NK-92 treated with Interleukin-12 subunit alpha and Interleukin-12 subunit beta, amount 100 ng/mL, for 24 hours (cell line): ENCODE measurements around the gene IL13RA2.

ENCODE experiments used
- DNase-seq: peaks from one replicate; lab custom pipeline; 2025; lab: John Stamatoyannopoulos, UW

Gene IL13RA2, protein sequence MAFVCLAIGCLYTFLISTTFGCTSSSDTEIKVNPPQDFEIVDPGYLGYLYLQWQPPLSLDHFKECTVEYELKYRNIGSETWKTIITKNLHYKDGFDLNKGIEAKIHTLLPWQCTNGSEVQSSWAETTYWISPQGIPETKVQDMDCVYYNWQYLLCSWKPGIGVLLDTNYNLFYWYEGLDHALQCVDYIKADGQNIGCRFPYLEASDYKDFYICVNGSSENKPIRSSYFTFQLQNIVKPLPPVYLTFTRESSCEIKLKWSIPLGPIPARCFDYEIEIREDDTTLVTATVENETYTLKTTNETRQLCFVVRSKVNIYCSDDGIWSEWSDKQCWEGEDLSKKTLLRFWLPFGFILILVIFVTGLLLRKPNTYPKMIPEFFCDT

DNA sequence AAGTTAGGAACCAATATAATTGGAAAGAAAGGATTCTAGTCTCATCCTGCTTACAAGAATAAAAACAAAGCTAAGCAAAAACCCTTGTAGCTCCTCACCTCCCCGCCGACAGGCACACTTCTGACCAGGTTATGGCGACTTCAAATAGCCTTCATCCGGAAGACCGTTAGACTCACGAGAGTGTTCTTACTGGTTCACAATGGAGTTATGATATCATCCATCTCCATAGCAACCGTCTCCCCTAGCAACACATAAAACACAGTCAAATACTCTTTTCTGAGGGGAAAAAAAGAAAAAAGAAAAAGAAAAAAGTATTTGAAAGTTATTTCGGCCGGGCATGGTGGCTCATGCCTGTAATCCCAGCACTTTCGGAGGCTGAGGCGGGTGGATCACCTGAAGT lies at the start of gene IL13RA2:
Gene IL13RA2, minus strand, starts transcription at position 162 of the 400 bp plus-strand sequence. CDS start 347 bp downstream, outside the sequence.
- no peak for DNase-seq

DNA sequence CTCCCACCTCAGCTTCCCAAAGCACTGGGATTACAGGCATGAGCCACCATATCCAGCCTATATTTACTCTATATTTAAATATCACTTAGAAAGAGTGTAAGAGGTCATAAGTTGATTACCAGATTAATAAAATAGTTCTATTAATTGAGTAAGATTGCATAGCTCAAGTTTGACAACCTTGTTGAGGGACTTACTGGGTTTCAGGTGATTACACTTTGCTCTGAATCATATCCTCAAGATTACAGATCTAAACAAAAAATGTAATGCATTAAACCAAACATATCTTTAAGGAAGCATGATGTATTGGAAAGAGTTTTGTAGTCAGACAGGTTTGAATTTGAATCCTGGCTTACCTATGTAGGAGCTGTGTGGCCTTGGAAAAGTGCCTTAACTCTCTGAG lies 47.9 kb upstream of the IL13RA2 start:
- DNase-seq, result no peak

DNA sequence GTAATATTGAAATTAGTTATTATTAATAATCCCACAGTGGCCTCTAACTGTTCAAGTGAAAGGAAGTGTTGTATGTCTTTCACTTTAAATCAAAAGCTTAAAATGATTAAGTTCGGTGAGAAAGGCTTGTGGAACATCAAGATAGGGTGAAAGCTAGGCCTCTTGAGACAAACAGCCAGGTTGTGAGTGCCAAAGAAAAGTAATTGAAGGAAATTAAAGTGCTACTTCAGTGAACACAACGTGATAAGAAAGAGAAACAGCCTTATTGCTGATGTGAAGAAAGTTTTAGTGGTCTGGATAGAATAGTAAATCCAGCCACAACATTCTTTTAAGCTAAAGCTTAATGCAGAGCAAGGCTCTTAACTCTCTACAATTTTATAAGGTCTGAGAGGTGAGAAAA lies 42.6 kb upstream of the IL13RA2 start:
- DNase-seq, result no peak

DNA sequence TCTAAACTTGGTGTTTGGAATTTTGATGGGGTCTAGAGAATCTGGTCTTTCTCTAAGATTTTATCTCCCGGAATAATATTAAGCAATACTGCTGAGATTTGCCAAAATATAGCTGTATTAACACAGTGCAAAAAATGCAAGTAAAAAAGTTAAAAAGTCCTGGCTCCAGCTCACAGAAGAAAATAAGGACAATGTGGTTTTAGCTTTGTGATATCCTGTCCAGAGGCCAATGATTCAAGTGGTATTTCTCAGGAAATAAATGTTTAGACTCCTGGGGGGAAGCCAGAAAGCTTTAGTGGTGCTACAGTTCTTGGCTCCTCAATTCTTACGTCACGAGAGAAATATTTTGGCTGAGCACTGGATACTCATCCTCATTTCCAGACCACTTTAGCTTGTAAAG lies 40.9 kb upstream of the IL13RA2 start:
- no peak for DNase-seq

DNA sequence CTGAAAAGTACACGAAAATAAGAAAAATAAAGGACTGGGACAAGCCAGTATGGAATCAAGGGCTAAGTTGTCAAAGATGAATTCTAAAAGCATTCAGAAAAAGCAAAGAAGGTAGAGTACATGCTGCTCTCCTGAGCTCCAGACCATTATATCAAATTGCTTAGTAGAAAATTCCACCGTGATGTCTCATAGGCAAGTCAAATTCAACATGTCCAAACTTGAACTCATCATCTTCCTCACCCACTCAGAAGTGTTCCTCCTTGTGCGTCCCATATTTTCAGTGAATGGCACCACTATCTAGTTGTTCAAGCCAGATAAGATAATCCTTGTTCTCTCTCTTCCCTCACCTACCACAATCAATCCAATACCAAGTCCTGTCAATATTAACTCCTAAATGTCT lies 37.5 kb upstream of the IL13RA2 start:
- DNase-seq, result no peak

DNA sequence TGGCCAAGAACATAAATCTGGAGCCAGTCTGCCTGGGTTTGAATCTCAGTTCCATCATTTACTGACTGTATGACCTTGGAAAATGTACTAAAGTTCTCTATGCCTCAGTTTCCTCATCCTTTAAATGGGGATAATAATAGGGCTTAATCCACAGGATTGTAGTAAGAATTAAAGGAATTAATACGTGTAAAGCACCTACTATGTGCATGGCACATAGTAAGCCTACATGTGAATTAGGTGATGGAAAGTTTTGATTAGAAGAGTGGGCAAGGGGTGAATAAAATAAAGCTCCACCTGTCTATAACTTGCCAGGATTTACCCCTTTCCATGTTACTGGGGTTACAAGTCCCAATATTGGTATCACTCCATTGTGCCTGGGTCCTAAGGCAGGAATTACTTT lies 35.8 kb upstream of the IL13RA2 start:
- no peak for DNase-seq

DNA sequence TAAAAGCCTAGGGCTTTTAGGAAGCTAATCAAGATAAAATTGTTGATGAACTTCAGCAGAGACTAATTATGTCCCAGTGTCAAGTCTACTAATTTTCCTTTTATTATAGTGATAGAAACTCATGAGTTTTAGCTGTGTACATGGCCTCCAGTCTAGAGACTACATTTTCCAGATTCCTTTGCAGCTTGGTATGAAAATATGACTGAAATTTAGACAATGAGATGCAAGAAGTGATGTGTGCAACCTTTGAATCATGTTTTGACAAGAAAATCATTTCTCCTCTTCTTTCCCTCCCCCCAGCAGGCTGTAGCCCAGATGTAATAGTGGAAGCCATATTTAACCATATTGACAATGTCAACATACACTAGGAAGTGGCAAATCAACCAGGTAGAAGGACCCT lies 30.3 kb upstream of the IL13RA2 start:
- no peak for DNase-seq

DNA sequence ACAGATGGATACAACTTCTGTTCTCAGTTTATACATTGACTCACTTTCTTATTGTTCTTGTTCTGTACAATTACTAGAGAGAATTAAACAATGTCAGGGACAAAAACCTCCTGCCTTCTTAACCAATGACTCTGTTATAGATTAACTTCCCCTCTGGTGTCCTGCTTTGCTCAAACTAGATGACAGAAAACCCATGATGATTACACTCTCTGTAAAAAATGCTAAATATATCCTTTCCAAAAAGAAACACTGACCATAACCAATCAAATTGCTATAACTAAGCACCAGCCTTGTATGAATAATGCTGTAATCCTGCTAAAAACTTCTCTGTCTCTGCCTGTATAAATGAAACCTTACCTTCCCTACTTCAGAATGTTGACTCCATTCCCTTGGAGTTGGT lies 29.8 kb upstream of the IL13RA2 start:
- DNase-seq, result no peak

DNA sequence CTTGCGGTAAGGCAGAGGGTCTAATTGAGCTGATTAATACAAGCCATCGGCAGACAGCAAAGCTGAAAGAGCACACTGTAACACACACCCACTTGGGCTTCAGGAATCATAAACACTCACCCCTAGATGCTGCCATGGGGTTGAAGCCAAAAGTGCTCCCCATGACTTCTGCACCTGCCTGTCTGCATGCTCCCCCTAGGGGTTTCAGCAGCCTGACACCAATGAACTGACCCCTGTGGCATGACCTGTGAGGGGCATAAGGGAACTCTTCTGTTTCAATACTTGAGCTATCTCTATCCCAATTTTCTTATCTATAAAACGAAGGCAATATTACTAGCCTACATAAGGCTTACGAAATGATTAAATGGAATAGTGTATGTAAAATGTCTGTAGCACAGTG lies 23.0 kb upstream of the IL13RA2 start:
- DNase-seq, result no peak

DNA sequence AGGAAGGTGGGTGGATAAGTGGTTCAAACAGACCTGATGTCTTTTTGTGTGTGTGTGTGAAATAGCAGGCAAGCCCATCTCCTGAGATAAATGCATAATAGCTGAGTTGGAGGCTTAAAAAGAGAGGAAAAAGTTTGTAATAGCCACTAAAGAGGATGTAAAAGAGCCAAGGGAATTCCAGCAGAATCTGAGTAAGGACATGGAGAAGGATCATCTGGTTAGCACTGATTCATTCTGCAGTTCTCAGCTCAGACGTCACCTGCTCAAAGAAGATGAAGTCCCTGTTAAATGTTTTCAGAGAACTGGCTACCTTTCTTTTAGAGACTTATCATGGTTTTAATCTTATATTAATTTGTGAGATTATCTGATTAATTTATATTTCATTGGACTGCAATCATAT lies 21.0 kb upstream of the IL13RA2 start:
- no peak for DNase-seq

DNA sequence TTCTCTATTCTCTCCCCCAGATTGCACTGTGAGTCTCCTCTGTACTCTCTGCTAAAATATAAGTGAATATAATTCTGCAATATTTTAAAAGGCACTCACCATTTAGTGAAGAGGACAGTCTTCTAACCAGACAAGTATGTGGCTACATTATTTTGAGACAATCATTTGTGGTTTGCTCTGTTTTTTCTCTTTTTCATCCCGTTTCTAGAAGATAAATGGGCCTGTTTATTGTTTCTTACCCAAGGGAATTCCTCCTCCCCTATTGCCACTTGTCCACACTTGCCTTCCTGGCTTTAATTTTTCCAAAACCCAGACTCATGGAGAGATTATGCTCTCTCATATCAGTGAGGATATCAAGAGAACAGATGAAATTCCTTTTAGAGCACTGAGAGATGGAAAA lies 18.6 kb upstream of the IL13RA2 start:
- DNase-seq, result no peak

DNA sequence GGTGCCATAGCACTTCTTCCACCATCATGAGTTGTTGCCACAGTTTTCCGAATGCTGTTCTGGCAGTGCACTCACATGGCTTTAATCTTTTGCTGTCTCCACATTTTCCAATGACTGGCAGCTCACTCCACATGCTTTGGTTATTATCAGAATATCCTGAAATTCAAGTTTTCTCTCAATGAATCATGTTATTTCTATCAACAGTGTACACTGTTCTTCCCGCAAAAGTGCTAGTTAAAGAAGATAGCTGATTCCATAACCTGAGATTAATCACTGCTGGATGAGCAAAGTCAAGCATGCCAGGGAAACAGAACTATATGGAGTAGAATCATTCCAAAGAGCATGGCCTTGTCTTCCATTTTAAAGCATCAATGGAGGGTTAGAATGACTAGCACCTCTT lies 14.6 kb upstream of the IL13RA2 start:
- DNase-seq, result no peak

DNA sequence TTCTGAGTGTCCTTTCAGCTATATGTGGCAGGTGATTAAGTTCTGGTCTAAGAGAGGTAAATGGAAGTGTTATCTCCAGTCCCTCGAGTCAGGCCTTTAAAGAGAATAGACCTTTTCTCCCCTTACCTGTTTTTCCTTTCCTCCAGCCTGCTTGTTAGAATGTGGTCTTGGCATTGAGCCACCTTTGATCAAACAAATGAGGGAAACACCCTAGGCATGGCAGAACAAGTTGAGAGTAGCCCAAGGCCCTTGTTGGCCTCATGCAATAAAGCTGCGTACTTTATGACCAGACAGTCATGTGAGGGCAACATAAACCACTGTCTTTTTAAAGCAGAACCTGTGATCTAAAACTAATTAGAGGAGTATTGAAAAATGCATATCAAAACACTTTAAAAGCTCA lies 13.2 kb upstream of the IL13RA2 start:
- DNase-seq, result no peak

DNA sequence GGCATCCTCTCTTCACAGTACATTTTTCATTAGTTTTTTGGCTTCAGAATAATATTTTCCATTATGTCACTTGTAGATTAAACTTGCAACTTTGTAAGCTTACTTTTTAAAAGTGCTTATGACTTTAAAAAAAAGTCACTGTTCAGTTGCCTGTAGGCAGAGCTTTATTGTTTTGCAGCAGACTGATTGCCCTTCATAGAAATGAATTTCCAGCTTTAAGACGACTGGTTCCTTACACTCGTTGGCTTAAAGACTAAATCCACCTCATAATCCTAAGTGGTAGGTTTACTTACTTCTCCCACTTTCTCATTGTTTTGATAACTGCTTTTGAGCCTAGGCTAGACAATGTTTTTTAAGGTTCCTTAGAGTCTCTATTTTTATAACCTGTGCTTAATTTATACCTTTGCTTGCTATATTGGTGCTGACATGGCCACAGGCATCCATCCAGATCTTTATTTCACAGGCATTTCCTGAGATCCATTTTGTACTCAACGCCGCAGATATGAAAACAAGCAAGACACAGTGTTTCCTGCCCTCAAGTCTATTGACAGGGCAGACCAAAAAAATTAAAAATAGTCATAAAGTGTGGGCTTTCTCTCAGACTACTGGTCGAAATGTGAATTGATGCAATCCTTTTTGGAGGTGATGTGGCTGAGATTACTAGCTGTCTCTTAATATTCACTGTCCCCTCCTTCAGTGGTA lies 12.6 kb upstream of the IL13RA2 start:
- no peak for DNase-seq

DNA sequence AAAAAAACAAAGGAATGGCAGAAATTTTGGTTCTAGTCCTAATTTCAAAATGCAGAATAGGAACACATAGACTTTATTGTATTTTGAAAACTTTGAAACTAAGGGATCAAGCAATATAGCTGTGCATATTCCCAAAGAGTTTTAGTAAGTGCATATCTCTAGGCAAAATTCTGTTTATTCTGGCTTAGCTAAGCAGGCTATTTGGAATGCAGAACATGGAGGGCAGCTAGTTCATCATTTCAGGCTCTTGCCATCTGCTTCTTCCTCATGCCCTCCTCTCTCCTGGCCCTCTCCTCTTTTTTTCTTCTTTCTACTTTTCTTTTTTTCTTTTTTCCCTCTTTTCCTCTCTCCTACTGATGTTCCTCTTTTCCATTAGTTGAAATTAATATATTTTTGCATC lies 12.0 kb upstream of the IL13RA2 start:
- DNase-seq, result no peak

DNA sequence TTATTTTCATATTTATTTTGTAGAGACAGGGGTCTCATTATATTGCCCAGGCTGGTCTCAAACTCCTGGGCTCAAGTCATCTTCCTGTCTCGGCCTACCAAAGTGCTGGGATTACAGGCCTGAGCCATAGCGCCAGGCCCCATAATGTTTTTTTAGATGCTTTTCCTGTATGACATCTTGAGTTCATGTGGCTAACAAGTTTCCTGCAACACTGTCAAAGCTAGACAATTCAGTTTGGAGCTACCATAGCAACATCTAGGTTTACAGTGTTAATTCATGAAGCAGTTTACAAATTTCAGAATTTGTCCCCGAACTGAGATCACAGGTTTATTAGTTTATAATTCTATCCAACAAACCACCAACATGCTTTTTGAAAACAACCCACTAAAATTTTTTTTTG lies 6.4 kb upstream of the IL13RA2 start:
- no peak for DNase-seq

DNA sequence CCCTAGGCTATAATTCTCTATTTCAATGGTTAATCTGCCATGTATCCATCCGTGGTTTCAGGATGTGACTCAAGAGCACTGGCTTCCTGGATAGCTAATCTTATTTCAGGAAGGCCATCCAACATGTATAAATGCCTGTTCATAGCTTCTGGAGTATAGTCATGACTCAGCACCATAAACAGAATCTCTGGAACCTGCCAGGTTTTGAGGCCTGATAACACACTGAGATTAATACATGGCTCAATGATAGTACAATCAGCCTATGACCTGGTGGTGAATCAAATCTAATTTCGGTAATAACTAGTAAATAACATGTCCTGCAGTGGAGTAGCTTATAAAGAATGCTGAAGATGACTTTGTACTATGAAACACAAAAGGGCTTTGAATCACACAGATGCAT lies 5.7 kb upstream of the IL13RA2 start:
- no peak for DNase-seq

DNA sequence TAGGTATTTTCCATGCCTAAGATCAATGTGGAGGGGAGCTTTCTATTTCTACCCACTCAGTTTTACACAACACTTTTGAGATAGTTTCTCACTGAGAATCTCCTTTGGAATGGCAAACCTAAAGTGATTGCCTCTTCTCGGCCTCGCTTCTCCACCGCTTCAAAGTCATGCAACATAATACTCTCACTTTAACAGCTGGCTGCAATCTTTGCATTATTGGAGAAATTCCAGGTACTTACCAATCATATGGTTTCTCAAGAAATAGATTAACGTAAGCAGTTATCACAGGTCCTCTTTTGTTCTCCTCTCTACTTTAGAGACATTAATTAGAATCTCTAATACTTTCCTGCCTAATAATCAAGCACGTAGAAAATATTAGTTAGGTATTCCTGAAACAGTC lies 3.7 kb upstream of the IL13RA2 start:
- DNase-seq, result no peak

DNA sequence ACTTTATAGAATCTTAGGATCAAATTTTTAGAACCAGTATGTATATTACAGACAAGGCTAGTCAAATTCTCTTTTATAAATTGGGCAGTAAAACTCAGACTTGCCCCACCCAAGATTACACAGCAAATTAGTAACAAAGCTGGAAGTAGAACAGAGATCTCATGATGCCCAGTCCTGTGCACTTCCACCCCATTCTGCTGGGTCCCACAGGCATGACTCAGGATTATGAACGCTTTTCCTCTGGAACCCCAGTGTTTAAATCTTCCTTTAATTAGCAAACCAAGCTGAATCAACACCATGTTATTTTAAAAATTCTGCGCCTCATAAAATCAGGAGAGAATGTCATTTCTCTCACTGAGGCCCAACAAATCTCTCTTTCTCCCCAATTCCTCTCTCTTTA lies 1.5 kb upstream of the IL13RA2 start:
- no peak for DNase-seq

DNA sequence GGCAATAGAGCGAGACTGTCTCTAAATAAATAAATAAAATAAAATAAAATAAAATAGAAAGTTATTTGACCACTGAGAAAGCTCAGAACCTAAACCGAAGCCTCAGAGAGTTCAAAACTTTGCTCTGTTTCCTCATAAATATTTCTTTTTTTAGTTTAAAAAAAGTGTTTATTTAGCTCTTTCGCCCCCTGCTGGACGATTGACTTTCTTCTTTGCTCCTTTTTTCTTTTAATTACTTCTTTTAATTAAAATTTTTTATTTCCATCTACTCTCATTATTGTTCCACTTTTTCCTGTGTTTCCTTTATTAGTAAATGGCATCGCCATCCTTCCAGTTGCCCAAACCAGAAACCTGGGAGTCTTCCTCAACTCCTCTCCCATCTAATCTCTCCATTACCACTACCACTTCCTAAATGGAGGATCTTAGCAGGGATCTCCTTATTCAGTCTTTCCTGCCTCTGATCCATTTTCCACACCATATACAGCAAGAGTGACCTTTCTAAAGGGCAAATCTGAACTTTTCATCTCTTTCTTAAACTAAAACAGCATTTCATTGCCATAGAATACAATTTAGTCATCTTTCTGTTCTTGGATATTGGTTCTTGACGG lies 728 bp upstream of the IL13RA2 start:
- DNase-seq, result no peak

DNA sequence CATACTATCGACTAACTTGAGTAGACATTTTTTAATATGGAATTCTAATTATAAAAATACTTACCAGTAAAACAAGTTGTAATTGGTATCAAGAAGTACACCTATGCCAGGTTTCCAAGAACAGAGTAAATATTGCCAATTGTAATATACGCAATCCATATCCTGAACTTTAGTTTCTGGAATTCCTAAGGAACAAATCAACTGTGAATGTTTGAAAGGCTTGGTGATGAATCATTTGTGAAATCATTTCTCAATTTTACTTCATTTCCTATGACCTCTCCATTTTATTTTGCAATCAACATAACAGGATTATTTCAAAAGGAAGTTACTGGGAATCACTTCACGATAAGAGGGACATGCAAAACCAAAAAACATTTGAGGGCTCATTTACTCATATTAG lies 3.7 kb downstream of the IL13RA2 start:
- DNase-seq, result no peak

DNA sequence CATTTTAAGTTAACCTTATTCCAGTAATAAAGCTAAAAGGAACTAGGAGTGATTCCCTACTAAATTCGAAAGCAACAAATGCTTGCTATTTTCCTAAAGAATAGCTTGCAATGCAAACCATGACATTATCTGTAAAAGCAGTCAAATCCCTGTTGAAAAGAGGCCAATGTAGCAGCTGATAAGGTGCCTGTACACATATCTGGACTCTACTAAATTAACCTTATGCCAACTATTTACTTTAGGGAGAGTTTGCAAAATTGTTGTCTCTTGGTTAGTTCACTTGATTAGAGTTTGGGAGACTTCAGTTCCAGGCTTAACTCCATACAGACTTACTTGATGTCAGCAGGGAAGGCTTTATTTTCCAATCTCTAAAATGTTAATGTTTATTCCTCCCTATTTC lies 6.0 kb downstream of the IL13RA2 start:
- DNase-seq, result no peak

DNA sequence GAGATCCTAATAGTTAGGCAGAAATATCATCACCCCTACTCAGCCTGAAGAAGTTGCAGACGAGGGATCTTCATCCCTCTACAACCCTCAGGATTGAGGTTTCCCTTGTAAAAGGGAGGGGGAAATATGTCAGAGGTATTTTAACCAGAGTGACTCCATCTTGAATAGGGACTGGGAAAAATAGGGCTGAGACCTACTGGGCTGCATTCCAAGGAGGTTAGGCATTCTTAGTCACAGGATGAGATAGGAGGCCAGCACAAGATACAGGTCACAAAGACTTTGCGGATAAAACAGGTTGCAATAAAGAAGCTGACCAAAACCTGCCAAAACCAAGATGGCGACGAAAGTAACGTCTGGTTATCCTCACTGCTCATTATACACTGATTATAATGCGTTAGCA lies 17.5 kb downstream of the IL13RA2 start:
- no peak for DNase-seq
